Measurements from ENCODE around the gene MTCL3.
"Not testable (repeated sequence)": the region's sequence is repeated elsewhere in the genome, so short reads cannot be mapped to it uniquely, and the experiment has no call there.

- not testable (repeated sequence) for TF ChIP-seq CTCF (IDR thresholded peaks at IDR 0.05; ENCODE audit: poor library complexity); EZH2 (IDR thresholded peaks at IDR 0.05; ENCODE audit: borderline replicate concordance)
Observed at GRCh38 chr6:127428562-127428961, 90.6 kb downstream of the MTCL3 start.

All from hepatocyte (in vitro differentiated cells).